ENCODE measurements around the gene ARHGAP26. TPM values are rescaled to one million over a fixed set of nuclear protein-coding genes. Genes with fewer than 3 reads are reported as not detected.
A peak's percentile ranks its signal among the peaks of the same experiment; 100 is the strongest.

Gene ARHGAP26
- polyA plus RNA-seq, 3 donors, result 26.5 to 56.8 (median 28.7) TPM

DNA sequence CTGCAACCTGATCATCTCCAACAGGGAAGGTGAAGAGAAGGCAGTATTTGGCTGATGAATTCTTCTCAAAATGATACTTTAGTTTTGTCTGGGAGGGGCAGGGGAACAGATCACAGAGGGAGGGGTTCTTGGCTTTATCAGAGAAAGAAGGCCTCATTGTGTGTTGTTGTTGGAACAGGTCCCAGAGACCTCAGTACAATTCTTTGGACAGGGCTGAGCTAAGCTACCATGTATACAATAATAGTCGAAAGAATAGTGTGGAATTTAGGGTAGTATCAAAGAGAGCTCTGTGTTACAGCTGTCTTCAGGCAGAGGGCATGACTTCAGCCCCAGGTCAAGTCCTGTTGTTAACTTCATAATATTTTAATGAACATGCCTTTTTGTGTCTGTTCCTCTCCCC is 39.9 kb downstream of the ARHGAP26 start:
- no peak overlapping the region for H3K4me2 ChIP-seq (replicated peaks; ENCODE audit: extremely low read depth, low read length, poor library complexity, severe bottlenecking)
- intact Hi-C loops (cut with micrococcal nuclease), result no loop called here
- Mint-ChIP-seq H3K4me3 (no peak overlapping the region), H3K9me3 (peaks cover 0 to 2% (median 0%) of the 10 kb centered on the region in 7 donors), H3K36me3 (peaks cover 31 to 52% of the 10 kb centered on the region in 2 donors), H3K27ac (peak overlapping the region; percentile 87 to 99 (median 94)), H3K4me1 (peaks cover 89% of the 10 kb centered on the region), H3K27me3 (ENCODE audit: low read depth in 3 of 3) (peaks cover 0 to 5% (median 0%) of the 10 kb centered on the region in 3 donors)
- DNase-seq, result no peak
- H3K4me1 ChIP-seq (ENCODE audit: control insufficient read depth in 1 of 2, insufficient read depth in 2 of 2, low read length in 2 of 2), result peaks cover 95 to 100% of the 10 kb centered on the region in 2 donors
- no CpG with 5 or more reads among the region's 1 CpG for WGBS (ENCODE audit: insufficient coverage)
- peak overlapping the region in 1 of 2 donors; percentile 98 for H3K27ac ChIP-seq (ENCODE audit: low read depth in 1 of 2, low read length in 2 of 2)
- no peak for TF ChIP-seq CTCF (IDR thresholded peaks at IDR 0.05)
- H2AFZ ChIP-seq (ENCODE audit: insufficient read depth, low read depth, low read length, poor library complexity, severe bottlenecking), result no peak overlapping the region
- peaks cover 0 to 8% of the 10 kb centered on the region in 2 donors for H3K36me3 ChIP-seq (replicated peaks in 1 of 2; ENCODE audit: control insufficient read depth in 1 of 2, insufficient read depth in 2 of 2, low read length in 2 of 2)
- H3K4me3 ChIP-seq (replicated peaks in 1 of 3; ENCODE audit: low read depth in 2 of 3, low read length in 3 of 3), result peak overlapping the region in 1 of 3 experiments; percentile 23
- no peak overlapping the region for H3K9ac ChIP-seq (ENCODE audit: insufficient read depth, low read length, poor library complexity, severe bottlenecking)
- no peaks in the 10 kb centered on the region for H3K27me3 ChIP-seq (ENCODE audit: control insufficient read depth in 2 of 2, insufficient read depth in 2 of 2, low read length in 2 of 2)
- H4K20me1 ChIP-seq (ENCODE audit: insufficient read depth, low read length), result peaks cover 26% of the 10 kb centered on the region
- H3K79me2 ChIP-seq (ENCODE audit: insufficient read depth, low read length), result peaks cover 86% of the 10 kb centered on the region
- H3K9me3 ChIP-seq (replicated peaks in 1 of 2; ENCODE audit: control insufficient read depth in 1 of 2, insufficient read depth in 1 of 2, low read length in 2 of 2), result no peaks in the 10 kb centered on the region

- Mint-ChIP-seq H3K27ac (peak overlapping the region; percentile 87 to 99 (median 95)), H3K4me3 (no peak overlapping the region)
- H3K4me1 ChIP-seq (ENCODE audit: control insufficient read depth in 1 of 2, insufficient read depth in 2 of 2, low read length in 2 of 2), result peaks cover 89 to 100% of the 10 kb centered on the region in 2 donors
Observed at GRCh38 chr5:142810743-142811290, 40.6 kb downstream of the ARHGAP26 start.

More at GRCh38 chr5:142810743-142811290, 40.6 kb downstream of the ARHGAP26 start:
- Histone ChIP-seq H2AFZ (ENCODE audit: insufficient read depth, low read depth, low read length, poor library complexity, severe bottlenecking) (no peak overlapping the region), H3K4me3 (replicated peaks in 1 of 3; ENCODE audit: low read depth in 2 of 3, low read length in 3 of 3) (no peak overlapping the region), H3K79me2 (ENCODE audit: insufficient read depth, low read length) (peaks cover 86% of the 10 kb centered on the region), H3K9me3 (replicated peaks in 1 of 2; ENCODE audit: control insufficient read depth in 1 of 2, insufficient read depth in 1 of 2, low read length in 2 of 2) (no peaks in the 10 kb centered on the region), H3K9ac (ENCODE audit: insufficient read depth, low read length, poor library complexity, severe bottlenecking) (no peak overlapping the region), H3K36me3 (replicated peaks in 1 of 2; ENCODE audit: control insufficient read depth in 1 of 2, insufficient read depth in 2 of 2, low read length in 2 of 2) (peaks cover 0 to 8% of the 10 kb centered on the region in 2 donors), H4K20me1 (ENCODE audit: insufficient read depth, low read length) (peaks cover 34% of the 10 kb centered on the region), H3K4me2 (replicated peaks; ENCODE audit: extremely low read depth, low read length, poor library complexity, severe bottlenecking) (no peak overlapping the region), H3K27me3 (ENCODE audit: control insufficient read depth in 2 of 2, insufficient read depth in 2 of 2, low read length in 2 of 2) (no peaks in the 10 kb centered on the region), H3K27ac (ENCODE audit: low read depth in 1 of 2, low read length in 2 of 2) (peak overlapping the region in 1 of 2 donors; percentile 98)
- no peak for DNase-seq
- intact Hi-C loops (cut with micrococcal nuclease), result no loop called here
- Mint-ChIP-seq H3K4me1 (peaks cover 87% of the 10 kb centered on the region), H3K36me3 (peaks cover 33 to 52% of the 10 kb centered on the region in 2 donors), H3K9me3 (peaks cover 0 to 6% (median 0%) of the 10 kb centered on the region in 7 donors), H3K27me3 (ENCODE audit: low read depth in 3 of 3) (peaks cover 0 to 3% (median 0%) of the 10 kb centered on the region in 3 donors)
- no peak for TF ChIP-seq CTCF (IDR thresholded peaks at IDR 0.05)
- WGBS (ENCODE audit: insufficient coverage), result no CpG with 5 or more reads among the region's 6 CpGs
